SK-N-SH treated with all-trans-retinoic acid at 6 μM for 48 hours (cell line): ENCODE results near the gene SDCCAG8.

Source experiments
- ATAC-seq: fragments of 200-7000 bp; cut with Tn5 transposase; 3 replicates; pipeline ENCODE4 v1.9.1; 2020; ENCODE audit warnings: mild to moderate bottlenecking, moderate library complexity
- ARNTL ChIP-seq: fragments of 450-650 bp; formaldehyde crosslinking; IDR thresholded peaks from 2 replicates; pipeline ENCODE4 v1.5.0; 2020; ENCODE audit warnings: low read depth, mild to moderate bottlenecking, moderate library complexity, borderline replicate concordance
- BACH2 ChIP-seq: fragments of 250-450 bp; sonication (Bioruptor Pico); IDR thresholded peaks from 2 replicates; pipeline ENCODE4 v1.9.0; 2021; ENCODE audit warnings: mild to moderate bottlenecking, borderline replicate concordance
- CSDC2 ChIP-seq: fragments of 250-450 bp; sonication (Bioruptor Pico); IDR thresholded peaks from 2 replicates; pipeline ENCODE4 v1.5.0; 2020; ENCODE audit warnings: mild to moderate bottlenecking, moderate library complexity
- ESRRG ChIP-seq: fragments of 250-450 bp; sonication (Bioruptor Pico); IDR thresholded peaks from 2 replicates; pipeline ENCODE4 v1.6.1; 2021; ENCODE audit warnings: mild to moderate bottlenecking
- GLIS3 ChIP-seq: fragments of 250-450 bp; sonication (Bioruptor Pico); IDR thresholded peaks from 2 replicates; pipeline ENCODE4 v1.5.0; 2020; ENCODE audit warnings: mild to moderate bottlenecking, moderate library complexity
- ISL1 ChIP-seq: fragments of 250-450 bp; sonication (Bioruptor Pico); IDR thresholded peaks from 2 replicates; pipeline ENCODE4 v2.1.2; 2022; ENCODE audit warnings: mild to moderate bottlenecking, moderate library complexity
- OSR1 ChIP-seq: fragments of 250-450 bp; sonication (Bioruptor Pico); IDR thresholded peaks from 2 replicates; pipeline ENCODE4 v1.8.0; 2022; ENCODE audit warnings: moderate library complexity, mild to moderate bottlenecking, inconsistent platforms
- PPARA ChIP-seq: fragments of 250-450 bp; sonication (Bioruptor Pico); IDR thresholded peaks from 2 replicates; pipeline ENCODE4 v1.5.0; 2020; ENCODE audit warnings: mild to moderate bottlenecking, borderline replicate concordance
- RARB ChIP-seq: fragments of 250-450 bp; sonication (Bioruptor Pico); IDR thresholded peaks from 2 replicates; pipeline ENCODE4 v1.8.0; 2021; ENCODE audit warnings: mild to moderate bottlenecking, moderate library complexity
- SNAI2 ChIP-seq: fragments of 250-450 bp; sonication (Bioruptor Pico); IDR thresholded peaks from 2 replicates; pipeline ENCODE4 v1.5.0; 2020; ENCODE audit warnings: mild to moderate bottlenecking, moderate library complexity
- TCF4 ChIP-seq: fragments of 250-450 bp; sonication (Bioruptor Pico); IDR thresholded peaks from 2 replicates; pipeline ENCODE4 v1.8.0; 2021; ENCODE audit warnings: mild to moderate bottlenecking, moderate library complexity, borderline replicate concordance
- TOX ChIP-seq: fragments of 250-450 bp; sonication (Bioruptor Pico); IDR thresholded peaks from 2 replicates; pipeline ENCODE4 v1.8.0; 2021; ENCODE audit warnings: mild to moderate bottlenecking, moderate library complexity, borderline replicate concordance
- ZC3H10 ChIP-seq: fragments of 250-450 bp; sonication (Bioruptor Pico); IDR thresholded peaks from 2 replicates; pipeline ENCODE4 v1.5.1; 2021; ENCODE audit warnings: mild to moderate bottlenecking, moderate library complexity
- ZFP3 ChIP-seq: fragments of 250-450 bp; sonication (Bioruptor Pico); IDR thresholded peaks from 2 replicates; pipeline ENCODE4 v1.5.0; 2020; ENCODE audit warnings: mild to moderate bottlenecking, moderate library complexity
- ZFP30 ChIP-seq: fragments of 450-650 bp; formaldehyde crosslinking; IDR thresholded peaks from 2 replicates; pipeline ENCODE4 v1.5.0; 2022; ENCODE audit warnings: mild to moderate bottlenecking, moderate library complexity
- ZNF565 ChIP-seq: fragments of 450-650 bp; formaldehyde crosslinking; conservative IDR thresholded peaks from 2 replicates; pipeline ENCODE4 v1.5.0; 2020; ENCODE audit warnings: low read depth, mild to moderate bottlenecking, moderate library complexity
- ZNF70 ChIP-seq: fragments of 450-650 bp; formaldehyde crosslinking; IDR thresholded peaks from 2 replicates; pipeline ENCODE4 v1.5.0; 2020; ENCODE audit warnings: mild to moderate bottlenecking, moderate library complexity
- ZNF8 ChIP-seq: fragments of 450-650 bp; formaldehyde crosslinking; IDR thresholded peaks from 2 replicates; pipeline ENCODE4 v1.5.0; 2020; ENCODE audit warnings: mild to moderate bottlenecking, moderate library complexity
- TF ChIP-seq, protein P1 (sequence below): fragments of 250-450 bp; sonication (Bioruptor Pico); IDR thresholded peaks from 2 replicates; pipeline ENCODE4 v1.8.0; 2020; ENCODE audit warnings: mild to moderate bottlenecking, moderate library complexity, borderline replicate concordance
- TF ChIP-seq, protein P2 (sequence below): fragments of 250-450 bp; sonication (Bioruptor Pico); IDR thresholded peaks from 2 replicates; pipeline ENCODE4 v1.8.0; 2021; ENCODE audit warnings: low read depth, mild to moderate bottlenecking, moderate library complexity, borderline replicate concordance
- TF ChIP-seq, protein P3 (sequence below): fragments of 250-450 bp; sonication (Bioruptor Pico); IDR thresholded peaks from 2 replicates; pipeline ENCODE4 v1.5.1; 2020; ENCODE audit warnings: low read depth, mild to moderate bottlenecking, moderate library complexity
- TF ChIP-seq, protein P4 (sequence below): fragments of 250-450 bp; sonication (Bioruptor Pico); IDR thresholded peaks from 2 replicates; pipeline ENCODE4 v1.5.0; 2020; ENCODE audit warnings: mild to moderate bottlenecking, moderate library complexity

SDCCAG8 gene

DNA sequence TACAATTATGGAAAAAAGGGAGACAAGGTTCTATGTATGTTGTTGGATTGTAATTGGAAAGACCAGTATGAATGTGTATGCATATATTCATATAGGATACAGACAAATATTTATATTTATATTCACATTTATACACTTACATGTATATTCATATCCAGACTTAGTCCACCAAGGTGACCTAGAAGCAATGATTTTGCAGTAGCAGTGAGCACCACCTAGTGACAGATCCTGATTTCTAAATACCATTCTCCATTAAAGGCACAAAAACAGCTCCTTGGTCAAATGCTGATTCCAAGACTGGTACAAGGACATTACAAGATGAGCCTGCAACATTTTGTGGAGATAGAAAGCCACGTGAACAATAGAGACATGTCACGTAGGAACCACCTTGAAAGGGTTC lies 153.4 kb downstream of the SDCCAG8 start:
- ATAC-seq: 0 out of 3 replicates have a peak, but pooled peaks have one; percentile 32
- no peak for TF ChIP-seq CSDC2 (CRISPR knock-in tag)

DNA sequence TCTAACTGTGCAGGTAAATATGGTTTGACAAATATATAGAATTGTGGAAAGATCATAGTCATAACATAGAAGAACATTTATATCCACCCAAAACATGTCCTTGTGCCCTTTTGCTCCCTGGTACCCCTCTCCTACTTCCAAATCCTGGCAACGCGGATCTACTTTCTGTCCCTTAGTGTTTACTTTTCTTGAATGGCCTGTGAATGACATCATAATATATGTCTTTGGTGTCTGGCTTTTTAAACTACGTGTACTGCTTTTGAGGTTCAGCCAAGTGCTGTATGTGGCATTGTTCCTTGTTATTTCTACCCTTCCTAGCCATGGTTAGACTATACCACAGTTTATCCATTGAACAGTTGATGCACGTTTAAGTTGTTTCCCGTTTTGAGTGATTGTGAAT lies 155.6 kb downstream of the SDCCAG8 start:
- TF ChIP-seq ZC3H10 (CRISPR knock-in tag) (no peak), PPARA (CRISPR knock-in tag) (no peak), ZFP30 (CRISPR knock-in tag) (no peak), TOX (CRISPR knock-in tag) (no peak), ESRRG (no peak), GLIS3 (CRISPR knock-in tag) (no peak), ZNF8 (CRISPR knock-in tag) (no peak), ZFP3 (CRISPR knock-in tag) (no peak), TCF4 (no peak), ARNTL (CRISPR knock-in tag) (no peak), RARB (CRISPR knock-in tag) (no peak), OSR1 (no peak), ZNF70 (CRISPR knock-in tag) (no peak)
- TF ChIP-seq, protein P1, sequence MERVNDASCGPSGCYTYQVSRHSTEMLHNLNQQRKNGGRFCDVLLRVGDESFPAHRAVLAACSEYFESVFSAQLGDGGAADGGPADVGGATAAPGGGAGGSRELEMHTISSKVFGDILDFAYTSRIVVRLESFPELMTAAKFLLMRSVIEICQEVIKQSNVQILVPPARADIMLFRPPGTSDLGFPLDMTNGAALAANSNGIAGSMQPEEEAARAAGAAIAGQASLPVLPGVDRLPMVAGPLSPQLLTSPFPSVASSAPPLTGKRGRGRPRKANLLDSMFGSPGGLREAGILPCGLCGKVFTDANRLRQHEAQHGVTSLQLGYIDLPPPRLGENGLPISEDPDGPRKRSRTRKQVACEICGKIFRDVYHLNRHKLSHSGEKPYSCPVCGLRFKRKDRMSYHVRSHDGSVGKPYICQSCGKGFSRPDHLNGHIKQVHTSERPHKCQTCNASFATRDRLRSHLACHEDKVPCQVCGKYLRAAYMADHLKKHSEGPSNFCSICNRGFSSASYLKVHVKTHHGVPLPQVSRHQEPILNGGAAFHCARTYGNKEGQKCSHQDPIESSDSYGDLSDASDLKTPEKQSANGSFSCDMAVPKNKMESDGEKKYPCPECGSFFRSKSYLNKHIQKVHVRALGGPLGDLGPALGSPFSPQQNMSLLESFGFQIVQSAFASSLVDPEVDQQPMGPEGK (CRISPR knock-in tag): no peak
- TF ChIP-seq, protein P2, sequence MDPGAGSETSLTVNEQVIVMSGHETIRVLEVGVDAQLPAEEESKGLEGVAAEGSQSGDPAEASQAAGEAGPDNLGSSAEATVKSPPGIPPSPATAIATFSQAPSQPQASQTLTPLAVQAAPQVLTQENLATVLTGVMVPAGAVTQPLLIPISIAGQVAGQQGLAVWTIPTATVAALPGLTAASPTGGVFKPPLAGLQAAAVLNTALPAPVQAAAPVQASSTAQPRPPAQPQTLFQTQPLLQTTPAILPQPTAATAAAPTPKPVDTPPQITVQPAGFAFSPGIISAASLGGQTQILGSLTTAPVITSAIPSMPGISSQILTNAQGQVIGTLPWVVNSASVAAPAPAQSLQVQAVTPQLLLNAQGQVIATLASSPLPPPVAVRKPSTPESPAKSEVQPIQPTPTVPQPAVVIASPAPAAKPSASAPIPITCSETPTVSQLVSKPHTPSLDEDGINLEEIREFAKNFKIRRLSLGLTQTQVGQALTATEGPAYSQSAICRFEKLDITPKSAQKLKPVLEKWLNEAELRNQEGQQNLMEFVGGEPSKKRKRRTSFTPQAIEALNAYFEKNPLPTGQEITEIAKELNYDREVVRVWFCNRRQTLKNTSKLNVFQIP (CRISPR knock-in tag): no peak
- TF ChIP-seq, all 23 proteins: peak for 0
- no peak for ATAC-seq

DNA sequence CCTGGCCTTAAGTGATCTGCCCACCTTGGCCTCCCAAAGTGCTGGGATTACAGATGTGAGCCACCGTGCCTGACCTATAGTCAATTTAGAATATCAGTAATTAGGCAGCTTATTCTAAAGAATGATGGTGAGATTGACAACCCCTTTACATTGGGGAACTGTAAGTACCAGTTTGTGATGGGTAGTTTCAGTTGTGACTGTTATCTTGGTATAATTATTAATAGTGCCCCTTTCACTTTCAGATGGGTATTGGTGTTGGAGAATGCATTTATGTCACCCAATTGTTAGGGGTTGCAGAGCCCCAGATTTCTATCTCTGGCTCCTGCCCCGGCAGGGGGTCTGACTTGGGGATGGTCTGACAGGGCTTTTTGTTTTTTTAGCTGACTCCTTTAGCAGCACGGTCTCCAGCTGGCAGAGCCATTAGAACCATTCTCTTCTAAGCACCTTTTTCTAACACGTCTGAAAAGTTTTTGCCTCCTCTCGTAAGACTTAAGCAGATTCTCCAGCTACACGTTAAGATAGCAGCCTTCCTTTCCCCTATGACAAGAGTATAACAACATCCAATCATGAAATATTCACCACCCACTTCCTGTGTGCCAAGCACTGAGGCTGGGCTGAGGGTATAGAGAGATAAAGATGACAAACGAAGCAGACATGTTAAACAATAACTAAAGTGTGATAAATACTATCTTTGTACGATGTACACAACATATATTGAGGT lies 157.8 kb downstream of the SDCCAG8 start:
- no peak for ATAC-seq
- TF ChIP-seq CSDC2 (CRISPR knock-in tag) (no peak), SNAI2 (CRISPR knock-in tag) (no peak)

DNA sequence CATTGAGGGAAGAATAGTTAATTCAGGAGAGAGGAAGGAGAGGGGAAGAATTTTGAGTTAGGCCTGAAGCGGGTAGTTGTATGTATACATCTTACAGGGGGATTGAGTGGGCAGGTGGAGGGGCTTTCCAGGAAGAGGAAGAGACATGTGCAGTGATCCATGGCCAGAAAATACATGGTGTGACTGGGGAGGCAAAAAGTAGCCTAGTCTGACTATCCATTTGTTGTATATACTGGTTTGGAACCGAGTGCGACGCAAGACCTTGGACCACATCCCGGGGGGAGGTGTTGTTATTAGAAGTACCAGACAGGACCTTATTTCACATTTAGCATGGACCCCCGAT lies 158.3 kb downstream of the SDCCAG8 start:
- TF ChIP-seq, protein P3, sequence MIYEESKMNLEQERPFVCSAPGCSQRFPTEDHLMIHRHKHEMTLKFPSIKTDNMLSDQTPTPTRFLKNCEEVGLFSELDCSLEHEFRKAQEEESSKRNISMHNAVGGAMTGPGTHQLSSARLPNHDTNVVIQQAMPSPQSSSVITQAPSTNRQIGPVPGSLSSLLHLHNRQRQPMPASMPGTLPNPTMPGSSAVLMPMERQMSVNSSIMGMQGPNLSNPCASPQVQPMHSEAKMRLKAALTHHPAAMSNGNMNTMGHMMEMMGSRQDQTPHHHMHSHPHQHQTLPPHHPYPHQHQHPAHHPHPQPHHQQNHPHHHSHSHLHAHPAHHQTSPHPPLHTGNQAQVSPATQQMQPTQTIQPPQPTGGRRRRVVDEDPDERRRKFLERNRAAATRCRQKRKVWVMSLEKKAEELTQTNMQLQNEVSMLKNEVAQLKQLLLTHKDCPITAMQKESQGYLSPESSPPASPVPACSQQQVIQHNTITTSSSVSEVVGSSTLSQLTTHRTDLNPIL: no peak
- TF ChIP-seq TCF4 (no peak), OSR1 (no peak), ZNF70 (CRISPR knock-in tag) (no peak), BACH2 (CRISPR knock-in tag) (no peak), ISL1 (CRISPR knock-in tag) (no peak), ZNF565 (CRISPR knock-in tag) (no peak), CSDC2 (CRISPR knock-in tag) (no peak), SNAI2 (CRISPR knock-in tag) (no peak)
- ATAC-seq: no peak

DNA sequence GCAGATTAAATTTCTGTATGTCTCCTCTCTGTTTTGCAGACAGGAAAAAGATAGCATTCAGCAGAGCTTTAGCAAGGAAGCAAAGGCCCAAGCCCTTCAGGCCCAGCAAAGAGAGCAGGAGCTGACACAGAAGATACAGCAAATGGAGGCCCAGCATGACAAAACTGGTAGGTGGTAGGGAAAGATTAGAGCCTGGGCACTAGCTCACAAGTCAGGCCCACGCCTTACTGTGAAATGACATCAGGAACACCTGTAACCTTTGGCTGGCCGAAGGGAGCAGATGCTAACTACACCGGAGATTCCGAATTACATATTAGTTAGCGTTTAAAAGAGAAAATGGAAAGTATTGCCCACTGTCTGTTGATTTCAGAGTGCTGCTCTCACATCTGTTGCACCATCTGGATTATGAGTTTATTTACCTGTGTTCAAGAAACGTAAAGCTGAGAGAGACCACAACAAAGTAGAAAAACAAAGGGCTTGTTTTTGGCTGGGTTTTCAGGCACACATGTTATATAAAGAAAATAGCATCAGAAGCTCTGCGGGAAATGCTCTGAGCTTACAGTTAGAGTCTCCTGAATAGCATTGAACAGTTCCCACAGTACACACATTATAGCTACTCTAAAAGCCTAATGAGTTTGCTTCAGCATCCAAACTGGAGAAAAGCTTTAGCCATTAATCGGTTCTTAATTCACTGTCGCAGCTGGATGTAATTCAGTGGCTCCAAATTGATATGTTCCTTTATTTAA lies 160.0 kb downstream of the SDCCAG8 start:
- no peak for ATAC-seq
- TF ChIP-seq RARB (CRISPR knock-in tag) (no peak), ZC3H10 (CRISPR knock-in tag) (no peak), PPARA (CRISPR knock-in tag) (no peak), TCF4 (no peak), ZFP30 (CRISPR knock-in tag) (no peak), ZNF70 (CRISPR knock-in tag) (no peak)
- TF ChIP-seq, protein P4, sequence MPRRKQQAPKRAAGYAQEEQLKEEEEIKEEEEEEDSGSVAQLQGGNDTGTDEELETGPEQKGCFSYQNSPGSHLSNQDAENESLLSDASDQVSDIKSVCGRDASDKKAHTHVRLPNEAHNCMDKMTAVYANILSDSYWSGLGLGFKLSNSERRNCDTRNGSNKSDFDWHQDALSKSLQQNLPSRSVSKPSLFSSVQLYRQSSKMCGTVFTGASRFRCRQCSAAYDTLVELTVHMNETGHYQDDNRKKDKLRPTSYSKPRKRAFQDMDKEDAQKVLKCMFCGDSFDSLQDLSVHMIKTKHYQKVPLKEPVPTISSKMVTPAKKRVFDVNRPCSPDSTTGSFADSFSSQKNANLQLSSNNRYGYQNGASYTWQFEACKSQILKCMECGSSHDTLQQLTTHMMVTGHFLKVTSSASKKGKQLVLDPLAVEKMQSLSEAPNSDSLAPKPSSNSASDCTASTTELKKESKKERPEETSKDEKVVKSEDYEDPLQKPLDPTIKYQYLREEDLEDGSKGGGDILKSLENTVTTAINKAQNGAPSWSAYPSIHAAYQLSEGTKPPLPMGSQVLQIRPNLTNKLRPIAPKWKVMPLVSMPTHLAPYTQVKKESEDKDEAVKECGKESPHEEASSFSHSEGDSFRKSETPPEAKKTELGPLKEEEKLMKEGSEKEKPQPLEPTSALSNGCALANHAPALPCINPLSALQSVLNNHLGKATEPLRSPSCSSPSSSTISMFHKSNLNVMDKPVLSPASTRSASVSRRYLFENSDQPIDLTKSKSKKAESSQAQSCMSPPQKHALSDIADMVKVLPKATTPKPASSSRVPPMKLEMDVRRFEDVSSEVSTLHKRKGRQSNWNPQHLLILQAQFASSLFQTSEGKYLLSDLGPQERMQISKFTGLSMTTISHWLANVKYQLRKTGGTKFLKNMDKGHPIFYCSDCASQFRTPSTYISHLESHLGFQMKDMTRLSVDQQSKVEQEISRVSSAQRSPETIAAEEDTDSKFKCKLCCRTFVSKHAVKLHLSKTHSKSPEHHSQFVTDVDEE (CRISPR knock-in tag): no peak
- TF ChIP-seq, protein P3: no peak
- TF ChIP-seq, protein P1 (CRISPR knock-in tag): no peak
